Frontal cortex (tissue), 4 donors: Measurements from ENCODE around the gene STAG1. TPM values are rescaled to one million over a fixed set of nuclear protein-coding genes. Genes with fewer than 3 reads are reported as not detected.
"Not testable (repeated sequence)": the region's sequence is repeated elsewhere in the genome, so short reads cannot be mapped to it uniquely, and the experiment has no call there.

Source experiments
- DNase-seq, 2 donors: peaks; one replicate each; pipeline ENCODE4 v3.0.0; 2012; ENCODE audit warnings: low spot score in 2 of 2
- FAIRE-seq: peaks from 2 replicates; lab custom pipeline; 2012; peaks lifted over from hg19 to GRCh38; lab: Jason Lieb, UNC
- total RNA-seq: library from RNA; depleted of rRNA; stranded (reverse); fragments of >200 nt; gene quantifications from one replicate; pipeline ENCODE4 v1.2.3, GENCODE V29; 2014
- donor health status: control.
- donor health status: control.
- donor health status: control.

The STAG1 gene
- total RNA-seq, 1 donor from 2014 or later = 92.5 TPM

DNA sequence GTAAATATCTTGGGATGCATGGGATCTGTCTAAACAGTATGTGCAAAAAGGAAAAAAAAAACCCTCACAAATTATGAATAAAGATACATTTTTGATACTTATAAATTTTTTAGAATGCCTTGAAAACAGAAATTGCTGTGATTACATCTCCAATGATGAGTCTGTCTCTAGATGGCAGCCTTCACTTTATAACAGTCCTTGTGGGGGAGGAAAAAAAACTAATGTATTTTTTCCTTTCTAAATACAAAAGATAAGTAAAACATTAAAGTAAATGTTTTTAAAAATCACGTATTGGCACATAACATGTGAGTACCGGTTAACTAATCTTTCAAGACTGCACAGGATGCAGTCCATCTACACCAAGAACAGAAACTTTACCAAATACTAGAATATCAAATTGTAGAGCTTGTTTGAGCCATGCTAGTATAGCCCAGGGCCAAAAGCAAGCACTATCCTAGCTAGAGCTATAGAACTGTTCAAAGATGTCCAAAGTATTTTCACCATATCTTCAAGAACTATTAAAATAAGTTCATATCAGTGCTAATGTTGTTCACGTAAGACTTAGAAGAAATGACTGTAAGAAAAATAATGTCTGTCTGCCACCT is 206.4 kb downstream of the STAG1 start:
- peak in 1 of 2 donors; percentile 13 for DNase-seq
- FAIRE-seq = peak; percentile 87

DNA sequence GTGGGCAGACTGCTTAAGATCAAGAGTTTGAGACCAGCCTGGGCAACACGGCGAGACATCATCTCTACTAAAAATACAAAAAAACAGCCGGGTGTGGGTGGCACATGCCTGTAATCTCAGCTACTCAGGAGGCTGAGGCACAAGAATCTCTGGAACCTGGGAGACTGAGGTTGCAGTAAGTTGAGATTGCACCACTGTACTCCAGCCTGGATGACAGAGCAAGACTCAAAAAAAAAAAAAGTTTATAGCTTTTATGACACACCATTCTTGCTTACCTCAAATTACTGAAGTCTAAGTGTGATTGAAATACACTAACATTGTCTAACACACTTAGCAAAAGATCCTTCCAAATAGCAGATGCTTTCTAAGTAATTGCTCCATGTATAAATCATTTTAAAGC is 207.6 kb downstream of the STAG1 start:
- FAIRE-seq (no peak), DNase-seq (no peak)

DNA sequence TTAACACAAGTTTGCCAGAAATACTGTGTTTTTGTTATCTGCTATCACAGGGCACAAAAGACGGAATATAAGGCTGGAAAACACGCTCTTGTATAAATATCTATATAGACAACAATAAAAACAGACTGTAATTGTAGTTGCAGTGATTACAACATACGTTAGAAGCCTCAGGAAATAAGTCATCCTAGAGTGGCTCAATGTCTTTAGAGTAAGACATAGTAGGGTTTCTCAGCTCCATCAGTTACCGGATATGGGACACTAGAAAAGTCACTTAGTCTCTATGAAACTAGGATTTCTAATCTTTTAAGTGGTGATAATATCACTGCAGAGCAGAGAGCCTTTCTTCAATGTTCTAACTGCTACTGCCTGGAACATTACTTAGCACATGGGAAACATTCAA is 208.8 kb downstream of the STAG1 start:
- DNase-seq = no peak
- no peak for FAIRE-seq

DNA sequence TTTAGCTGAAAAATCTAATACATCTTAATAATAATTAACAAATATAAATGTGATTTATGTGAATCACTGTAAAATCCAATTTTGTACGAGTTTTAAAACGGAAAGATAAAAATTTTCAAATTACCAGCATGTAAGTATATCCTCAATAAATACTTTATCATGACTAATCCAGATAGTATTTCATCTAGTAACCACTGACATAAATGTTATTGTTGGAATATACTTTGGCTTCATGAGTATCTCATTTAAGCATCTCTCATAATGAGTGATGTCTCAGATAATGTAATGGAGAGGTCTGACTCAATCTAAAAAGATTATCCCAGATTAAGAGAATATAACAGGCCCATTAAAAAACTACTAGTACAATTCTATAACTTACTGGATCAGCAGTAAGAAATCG is 216.3 kb downstream of the STAG1 start:
- no peak for FAIRE-seq
- no peak for DNase-seq

DNA sequence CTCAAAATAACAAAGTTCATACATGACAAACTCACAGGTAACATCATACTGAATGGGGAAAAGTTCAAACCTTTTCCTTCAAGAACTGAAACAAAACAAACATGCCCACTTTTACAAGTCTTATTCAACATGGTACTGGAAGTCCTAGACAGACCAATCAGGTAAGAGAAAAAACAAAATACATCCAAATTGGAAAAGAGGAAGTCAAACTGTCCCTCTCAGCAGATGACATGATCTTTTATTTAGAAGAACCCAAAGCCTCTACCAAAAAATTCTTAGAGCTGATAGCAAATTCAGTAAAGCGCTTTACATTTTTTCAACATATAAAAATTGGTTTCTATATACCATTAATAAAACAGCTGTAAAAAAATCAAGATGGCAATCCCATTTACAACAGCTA is 219.4 kb downstream of the STAG1 start:
- DNase-seq (no peak), FAIRE-seq (no peak)

DNA sequence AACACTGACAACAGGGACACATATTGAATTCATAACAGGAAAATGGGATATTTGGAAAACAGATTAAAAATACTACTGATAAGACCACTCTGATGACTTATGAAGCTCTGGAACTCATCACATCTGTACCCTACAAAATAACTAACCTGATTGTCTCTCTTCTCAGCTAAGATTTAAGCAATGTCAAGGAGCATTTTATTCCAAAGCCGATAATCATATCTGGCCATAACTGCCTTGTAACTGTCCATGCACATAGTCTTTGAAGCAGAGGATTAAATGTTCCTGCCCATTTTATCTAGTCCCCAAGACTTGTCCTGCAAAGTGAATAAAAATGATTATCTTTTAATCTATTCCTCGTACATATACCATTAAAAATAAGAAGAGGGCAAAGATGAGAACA is 234.1 kb downstream of the STAG1 start:
- FAIRE-seq = no peak

DNA sequence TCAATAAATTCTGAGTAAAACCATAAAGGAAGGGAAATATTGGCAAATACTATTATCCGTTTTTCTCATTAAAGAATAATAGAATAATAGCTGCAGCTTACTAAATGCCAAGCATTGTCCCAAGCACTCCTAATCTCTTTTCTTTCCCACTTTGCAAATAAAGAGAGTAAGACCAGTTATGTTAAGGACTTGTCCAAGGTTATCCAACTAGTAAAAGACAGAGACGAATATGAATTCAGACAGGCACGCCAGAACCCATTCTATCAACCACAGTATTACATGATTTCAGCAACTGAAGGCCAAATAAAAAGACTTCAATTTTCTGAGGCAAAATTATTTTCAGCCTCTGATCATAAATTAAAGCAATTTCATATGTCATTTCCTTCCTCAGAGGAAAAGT is 235.5 kb downstream of the STAG1 start:
- FAIRE-seq = no peak
- DNase-seq = no peak

More for the DNA sequence above, 234.1 kb downstream of the STAG1 start:
- DNase-seq = no peak

DNA sequence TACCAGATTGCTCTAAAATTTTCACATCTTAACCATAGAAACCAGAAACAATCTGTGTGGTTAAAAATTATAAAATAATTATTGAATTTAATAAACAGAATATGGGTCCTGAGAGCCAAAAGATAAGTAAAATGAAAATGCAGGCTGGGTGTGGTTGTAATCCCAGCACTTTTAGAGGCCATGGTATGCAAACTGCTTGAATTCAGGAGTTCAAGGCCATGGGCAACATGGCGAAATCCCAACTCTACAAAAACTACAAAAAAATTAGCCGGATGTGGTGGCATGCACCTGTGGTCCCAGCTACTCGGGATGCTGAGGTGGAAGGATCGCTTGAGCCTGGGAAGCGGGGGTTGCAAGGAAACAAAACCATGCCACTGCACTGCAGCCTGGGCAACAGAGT is 236.1 kb downstream of the STAG1 start:
- no peak for FAIRE-seq
- DNase-seq = no peak

DNA sequence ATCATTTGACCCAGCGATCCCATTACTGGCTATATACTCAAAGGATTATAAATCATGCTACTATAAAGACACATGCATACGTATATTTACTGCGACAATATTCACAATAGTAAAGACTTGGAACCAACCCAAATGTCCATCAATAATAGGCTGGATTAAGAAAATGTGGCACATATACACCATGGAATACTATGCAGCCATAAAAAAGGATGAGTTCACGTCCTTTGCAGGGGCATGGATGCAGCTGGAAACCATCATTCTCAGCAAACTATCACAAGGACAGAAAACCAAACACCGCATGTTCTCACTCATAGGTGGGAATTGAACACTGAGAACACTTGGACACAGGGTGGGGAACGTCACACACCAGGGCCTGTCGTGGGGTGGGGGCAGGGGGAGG is 237.6 kb downstream of the STAG1 start:
- FAIRE-seq, DNase-seq: not testable (repeated sequence)

DNA sequence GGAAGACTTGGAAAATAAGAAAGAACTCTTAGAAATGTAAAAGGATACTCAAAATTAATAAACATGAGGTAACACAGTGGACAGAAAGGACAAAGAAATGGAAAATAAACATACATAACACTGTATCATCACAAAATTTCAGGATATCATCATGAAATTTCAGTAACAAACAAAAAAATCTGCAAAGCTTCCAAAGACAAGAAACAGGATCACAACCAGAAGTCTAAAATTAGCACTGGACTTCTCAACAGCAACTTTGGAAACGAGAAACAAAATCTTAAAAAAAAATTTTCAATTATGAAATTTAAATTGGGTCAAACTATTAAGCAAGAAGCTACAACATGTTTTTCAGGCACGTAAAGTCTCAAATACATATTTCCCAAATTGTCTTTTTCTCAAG is 238.8 kb downstream of the STAG1 start:
- FAIRE-seq (no peak), DNase-seq (no peak)

DNA sequence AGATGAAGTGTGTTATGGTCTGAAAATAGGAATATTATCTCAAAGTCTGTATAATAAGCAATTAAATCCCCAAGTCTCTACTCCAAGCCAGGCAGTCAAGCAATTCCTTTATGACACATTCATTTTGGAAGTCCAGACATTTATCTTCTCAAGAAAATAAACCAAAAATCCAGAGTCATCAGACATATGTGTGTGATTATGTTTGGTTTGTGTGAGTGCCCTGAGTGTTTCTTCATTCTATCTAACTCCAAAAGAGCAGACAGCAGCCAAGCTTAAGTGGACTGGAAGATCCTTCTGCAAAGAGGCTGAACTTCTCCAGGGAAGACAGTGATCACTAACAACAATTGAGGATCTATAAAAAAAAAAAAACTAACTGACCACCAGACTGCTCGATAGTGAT is 239.8 kb downstream of the STAG1 start:
- no peak for DNase-seq
- FAIRE-seq = no peak

DNA sequence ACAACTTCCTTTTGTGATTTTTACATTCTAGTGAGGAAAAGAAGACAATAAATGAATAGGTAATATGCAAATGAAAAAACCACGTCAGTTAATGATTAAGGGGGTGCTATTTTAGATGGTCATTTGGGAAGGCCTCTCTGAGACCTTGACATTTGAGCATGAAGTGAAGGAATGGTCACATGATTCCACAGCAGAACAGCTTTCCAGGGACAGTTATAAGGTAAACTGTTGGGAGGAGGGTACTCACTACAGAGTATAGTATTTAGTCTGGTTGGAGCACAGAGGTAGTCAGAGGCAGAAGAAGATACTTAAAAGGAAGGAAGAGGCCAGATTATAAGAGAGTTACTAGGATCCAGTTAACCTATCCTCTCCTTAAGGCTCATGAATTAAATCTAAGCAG is 246.5 kb downstream of the STAG1 start:
- no peak for FAIRE-seq
- no peak for DNase-seq

DNA sequence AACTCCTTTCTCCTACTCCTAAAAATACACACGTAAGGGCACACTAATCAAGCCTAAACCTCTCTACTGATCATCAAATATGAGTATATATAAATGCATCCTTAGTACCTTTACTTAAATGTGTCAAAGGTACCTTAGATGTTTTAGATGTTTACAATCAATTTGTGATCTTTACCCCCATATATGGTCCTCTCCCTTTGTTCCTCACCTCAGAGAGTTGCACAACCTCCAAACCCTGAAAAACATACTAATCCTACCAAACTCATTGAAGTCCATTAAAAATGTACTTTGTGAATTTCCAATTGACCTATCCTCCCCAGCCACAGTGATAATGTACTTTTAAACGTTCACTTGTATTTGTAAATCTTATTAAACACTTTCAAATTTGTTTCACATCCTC is 249.1 kb downstream of the STAG1 start:
- FAIRE-seq (no peak), DNase-seq (no peak)

DNA sequence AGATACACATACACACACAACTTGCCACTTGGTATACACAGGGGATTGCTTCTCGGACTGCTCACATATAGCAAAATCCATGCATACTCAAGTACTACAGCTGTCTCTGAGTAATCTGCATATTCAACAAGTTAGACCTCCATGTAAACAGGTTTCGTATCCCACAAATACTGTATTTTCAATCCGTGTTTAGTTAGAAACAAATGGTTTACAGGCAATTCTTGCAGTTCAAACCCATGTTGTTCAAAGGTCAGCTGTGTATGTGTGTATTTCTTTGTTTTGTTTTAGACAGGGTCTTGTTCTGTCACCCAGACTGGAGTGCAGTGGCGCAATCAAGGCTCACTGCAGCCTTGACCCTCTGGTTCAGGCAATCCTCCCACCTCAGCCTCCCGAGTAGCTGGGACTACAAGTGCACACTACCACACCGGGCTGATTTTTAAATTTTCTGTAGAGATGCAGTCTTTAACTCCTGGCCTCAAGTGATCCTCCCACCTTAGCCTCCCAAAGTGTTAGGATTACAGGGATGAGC is 253.2 kb downstream of the STAG1 start:
- DNase-seq = no peak
- FAIRE-seq = no peak

DNA sequence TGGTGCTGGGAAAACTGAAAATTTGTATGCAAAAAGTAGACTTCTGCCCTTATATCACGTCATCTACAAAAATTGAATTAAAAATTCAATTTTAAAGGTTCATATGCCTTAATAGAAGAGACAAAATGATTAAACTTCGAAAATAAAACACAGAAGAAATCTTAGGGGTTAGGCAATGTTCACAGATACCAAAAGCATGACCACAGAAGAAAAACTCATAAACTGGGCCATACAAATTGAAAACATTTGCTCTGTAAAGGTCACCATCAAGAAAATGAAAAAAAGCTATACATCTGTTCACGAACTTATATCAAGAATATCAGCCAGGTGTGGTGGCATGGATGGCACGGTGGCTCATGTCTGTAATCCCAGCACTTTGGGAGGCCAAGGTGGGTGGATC is 257.0 kb downstream of the STAG1 start:
- DNase-seq (no peak), FAIRE-seq (no peak)

DNA sequence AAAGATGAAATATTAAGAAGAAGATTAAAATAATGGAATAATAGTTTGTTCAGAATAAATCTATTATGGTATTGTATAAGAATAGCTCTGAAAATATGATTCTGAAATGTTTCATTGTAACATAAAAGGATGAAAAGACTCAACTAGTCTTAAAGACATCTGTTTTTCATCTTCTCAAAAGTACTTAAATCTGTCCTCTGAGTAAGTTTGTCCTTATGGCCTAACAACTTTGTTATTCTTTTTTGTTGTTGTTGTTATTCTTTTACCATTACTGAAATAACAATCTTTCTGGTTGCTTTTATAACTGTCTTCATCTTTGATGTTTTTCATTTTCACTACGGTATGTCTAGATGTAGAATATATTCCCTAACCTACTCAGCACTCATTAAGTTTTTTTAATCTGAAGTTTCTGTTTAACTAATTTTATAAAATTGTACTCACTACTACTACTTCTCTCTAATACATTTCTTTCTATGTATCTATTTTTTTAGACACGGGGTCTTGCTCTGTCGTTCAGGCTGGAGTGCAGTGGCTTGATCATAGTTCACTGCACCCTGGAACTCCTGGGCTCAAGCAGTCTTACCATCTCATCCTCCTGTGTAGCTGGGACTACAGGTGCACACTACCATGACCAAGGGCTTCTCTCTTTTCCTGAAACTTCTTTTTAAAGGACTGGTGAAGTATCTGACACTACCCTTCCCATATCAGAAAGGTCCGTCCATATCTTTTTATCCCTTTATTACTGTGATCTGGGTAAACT is 261.4 kb downstream of the STAG1 start:
- peak; percentile 17 for FAIRE-seq
- DNase-seq = no peak

DNA sequence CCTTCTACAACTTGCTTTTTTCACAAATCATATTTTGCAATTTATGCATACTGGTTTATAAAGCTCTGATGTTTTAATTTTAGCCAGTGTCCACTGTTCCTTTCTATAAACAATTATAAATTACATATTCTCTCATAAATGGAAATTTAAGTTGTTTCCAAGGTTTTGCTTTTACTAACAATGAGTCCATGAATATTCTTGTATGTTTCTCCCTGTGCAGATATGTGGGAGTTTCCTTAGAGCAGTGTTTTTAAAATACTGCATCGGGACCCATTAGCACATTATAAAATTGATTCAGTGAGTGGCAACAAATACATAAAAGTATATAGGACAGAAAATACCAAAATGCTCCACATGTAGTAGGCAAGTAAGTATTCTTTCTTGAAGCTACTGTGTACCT is 266.4 kb downstream of the STAG1 start:
- no peak for FAIRE-seq
- no peak for DNase-seq

DNA sequence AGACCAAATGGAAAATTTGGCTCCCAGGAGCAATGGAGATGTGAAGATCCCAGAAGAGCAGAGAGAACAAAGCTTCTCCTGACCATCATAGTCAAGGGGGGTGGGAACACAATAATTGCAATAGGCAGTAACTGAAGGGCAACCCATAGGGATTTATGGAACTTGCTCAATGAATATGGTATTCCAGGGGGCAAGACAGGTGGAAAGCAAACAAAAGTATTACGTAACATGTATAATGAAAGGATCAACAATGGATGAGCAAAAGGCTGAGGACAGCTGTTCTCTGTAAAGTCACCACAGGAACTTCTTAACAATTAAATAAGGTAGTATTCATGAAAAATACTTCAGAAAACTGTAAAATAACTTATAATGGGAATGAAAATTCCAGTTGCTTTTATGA is 275.9 kb downstream of the STAG1 start:
- DNase-seq (no peak), FAIRE-seq (no peak)

DNA sequence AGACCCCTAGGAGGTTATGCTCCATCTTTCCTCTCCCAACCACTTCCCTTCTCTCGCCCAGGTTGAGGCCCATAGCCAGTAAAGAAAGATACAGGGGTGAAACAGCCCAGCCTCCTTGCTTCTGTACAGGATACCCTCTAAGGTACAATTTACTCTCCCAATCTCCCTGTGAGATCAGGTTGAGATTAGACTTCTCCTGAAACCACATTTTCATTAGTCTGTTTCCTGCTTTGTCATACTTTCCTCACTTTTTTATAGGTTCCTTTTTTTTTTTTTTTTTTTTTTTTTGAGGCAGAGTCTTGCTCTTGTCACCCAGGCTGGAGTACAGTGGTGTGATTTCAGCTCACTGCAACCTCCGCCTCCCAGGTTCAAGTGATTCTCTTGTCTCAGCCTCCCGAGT is 277.3 kb downstream of the STAG1 start:
- not testable (repeated sequence) for DNase-seq, FAIRE-seq

DNA sequence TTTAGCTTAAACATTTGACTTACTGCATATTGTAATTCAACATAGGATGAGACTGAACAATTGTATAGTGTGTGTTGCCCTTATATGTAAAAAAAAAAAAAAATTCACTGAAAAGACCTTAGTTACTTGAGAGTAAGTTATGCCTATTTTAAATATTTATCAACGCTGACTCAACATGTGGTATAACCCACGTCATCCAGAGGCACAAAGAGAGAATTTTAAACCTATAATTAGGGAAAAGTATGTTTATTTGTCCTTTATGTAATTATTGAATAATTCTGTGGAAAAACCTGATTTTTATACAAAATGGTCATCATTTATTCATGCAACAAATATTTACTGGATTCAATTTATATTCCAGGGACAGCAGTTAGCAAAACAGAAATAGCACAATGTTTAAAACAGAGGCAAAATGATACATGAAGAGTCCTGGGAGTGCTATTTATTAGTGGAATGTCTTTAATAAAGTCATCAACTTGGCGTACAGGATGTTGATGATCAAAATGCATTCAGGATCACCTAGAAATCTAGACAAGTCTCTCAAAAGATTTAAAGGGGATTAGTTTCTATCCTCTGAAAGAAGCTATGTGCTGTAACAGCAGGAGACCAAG is 278.4 kb downstream of the STAG1 start:
- FAIRE-seq (no peak), DNase-seq (no peak)

DNA sequence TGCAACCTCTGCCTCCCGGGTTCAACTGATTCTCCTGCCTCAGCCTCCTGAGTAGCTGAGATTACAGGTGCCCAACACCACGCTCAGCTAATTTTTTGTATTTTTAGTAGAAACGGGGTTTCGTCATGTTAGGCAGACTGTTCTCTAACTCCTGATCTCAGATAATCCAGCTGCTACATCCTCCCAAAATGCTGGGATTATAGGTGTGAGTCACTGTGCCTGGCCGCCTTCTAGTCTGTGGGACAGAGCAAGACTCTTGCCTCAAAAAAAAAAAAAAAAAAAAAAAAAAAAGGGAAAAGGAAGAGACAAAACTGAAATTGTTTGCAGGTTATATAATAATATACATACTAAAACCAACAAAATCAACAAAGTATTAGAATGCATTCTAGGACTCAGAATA is 286.9 kb downstream of the STAG1 start:
- no peak for DNase-seq
- no peak for FAIRE-seq
